ENCODE data around the gene DUSP22.
"Not testable (repeated sequence)": the region's sequence is repeated elsewhere in the genome, so short reads cannot be mapped to it uniquely, and the experiment has no call there.

The DUSP22 gene

DNA sequence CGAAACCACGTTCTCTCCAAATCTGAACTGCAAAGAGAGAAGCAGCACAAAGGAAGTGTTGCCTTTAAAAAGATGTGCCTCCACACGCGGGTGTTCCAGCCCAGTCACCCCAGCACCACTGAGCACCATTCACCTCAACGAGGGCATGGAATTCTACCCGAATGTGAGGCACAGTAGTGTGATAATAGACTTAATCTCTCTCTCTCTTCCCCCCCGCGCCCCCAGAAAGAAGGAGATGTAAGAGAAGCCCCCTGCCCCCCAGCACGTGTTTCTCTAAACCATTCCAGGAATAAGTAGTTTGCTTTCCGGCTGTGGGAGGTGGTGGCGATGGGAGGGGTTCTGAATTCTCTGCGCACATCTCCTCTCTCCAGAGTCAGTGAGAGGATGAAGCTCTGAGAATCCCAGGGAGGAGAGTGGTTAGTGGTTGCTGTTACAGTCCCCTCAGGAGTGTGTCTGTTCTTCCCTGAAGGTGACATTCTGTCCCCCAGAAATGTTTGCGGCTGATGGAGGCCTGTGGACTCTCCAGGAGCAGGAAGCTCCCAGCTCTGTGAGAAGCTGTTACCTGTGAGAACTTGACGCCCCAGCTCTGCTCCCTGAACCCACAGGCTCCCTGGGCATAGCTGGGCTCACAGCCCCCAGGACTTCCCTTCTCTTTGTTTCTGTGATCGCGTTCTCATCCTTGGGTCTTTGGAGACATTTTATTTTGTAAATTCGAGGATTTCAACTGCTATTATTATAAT is 75.8 kb downstream of the DUSP22 start:
- DNase-seq, result no peak

DNA sequence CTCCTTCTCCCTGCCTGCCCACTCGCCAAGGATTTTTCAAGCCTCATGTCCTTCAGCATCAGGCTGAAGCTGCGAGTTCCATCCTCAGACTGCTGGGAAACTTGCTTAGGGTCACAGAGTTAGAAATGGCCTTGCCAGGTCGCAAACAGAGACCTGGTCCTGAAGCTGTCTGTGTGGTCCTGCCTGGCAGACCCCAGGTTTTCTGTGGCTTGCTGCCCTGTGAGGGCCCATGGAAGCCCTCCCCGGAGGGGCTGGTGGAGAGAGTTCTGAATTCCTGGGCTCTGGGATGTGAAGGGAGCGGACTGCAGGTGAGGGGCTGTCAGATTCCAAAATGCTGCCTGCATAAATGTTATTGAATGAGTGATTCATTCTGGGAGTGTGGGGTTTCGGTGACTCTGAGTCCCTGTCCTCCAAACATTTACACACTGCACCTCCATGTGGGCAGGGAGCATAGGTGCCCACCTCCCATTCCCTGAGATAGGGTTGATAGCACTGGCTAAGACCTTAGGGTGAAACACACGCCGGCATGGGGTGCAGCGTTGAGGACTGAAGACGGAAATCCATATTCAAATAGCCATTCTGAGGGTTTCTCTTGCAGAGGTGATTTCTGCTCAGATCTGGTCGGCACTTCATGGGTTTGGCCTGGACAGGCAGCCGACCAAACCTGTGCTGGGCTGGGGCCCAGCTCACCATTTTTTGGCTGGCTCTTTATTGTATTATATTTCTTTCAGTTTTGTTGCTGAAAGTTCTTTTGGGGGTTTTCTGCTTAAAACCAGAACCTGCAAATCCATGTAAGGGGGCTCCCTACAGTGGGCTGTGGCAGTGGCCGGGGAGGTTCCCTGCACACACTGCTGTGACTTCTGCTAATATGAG is 77.5 kb downstream of the DUSP22 start:
- no peak for DNase-seq

DNA sequence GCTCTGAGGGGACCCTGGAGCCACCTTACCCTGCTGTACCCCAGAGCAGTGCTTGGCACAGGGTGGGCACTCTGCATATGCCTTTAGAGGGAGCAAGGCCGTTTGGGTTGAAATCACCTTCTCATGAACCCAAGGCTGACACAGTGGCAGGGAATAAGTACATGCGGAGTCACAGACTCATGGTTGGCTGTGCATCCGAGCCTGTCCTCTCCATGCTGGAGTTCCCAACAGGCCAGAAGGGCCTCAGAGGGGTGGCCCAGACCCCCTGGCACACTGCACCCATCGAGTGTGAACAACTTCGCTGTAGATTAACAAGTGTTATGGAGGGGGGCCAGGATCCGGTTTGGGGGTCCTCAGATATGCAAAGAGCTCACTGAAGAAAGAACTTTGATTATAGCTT is 78.3 kb downstream of the DUSP22 start:
- DNase-seq, result no peak

DNA sequence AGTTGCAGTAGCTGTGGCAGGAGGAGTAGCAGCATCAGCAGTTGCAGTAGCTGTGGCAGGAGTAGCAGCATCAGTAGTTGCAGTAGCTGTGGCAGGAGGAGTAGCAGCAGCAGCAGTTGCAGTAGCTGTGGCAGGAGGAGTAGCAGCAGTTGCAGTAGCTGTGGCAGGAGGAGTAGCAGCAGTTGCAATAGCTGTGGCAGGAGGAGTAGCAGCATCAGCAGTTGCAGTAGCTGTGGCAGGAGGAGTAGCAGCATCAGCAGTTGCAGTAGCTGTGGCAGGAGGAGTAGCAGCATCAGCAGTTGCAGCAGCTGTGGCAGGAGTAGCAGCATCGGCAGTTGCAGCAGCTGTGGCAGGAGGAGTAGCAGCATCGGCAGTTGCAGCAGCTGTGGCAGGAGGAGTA is 79.6 kb downstream of the DUSP22 start:
- DNase-seq, result not testable (repeated sequence)

DNA sequence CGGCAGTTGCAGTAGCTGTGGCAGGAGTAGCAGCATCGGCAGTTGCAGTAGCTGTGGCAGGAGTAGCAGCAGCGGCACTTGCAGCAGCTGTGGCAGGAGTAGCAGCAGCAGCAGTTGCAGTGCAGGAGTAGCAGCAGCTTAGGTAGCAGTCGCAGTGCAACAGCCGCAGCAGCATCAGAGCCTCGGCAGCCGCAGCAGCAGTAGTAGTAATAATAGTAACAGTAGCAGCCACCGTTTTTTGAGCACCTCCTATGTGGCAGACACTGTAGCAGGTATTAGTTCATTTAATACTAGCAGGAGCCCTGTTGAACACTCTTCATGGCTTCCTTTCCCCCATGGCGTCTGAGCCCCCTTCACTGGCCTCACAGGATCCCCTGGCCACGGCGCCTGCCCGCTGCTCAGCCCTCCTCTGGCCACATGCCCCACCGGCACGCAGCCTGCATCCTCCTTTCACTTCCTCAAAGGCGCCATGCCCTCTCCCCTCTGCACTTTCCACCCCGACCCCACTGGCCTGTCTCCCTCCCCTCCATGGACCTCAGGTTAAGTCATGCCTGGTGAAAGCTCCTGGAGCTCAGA is 80.1 kb downstream of the DUSP22 start:
- no peak for DNase-seq

DNA sequence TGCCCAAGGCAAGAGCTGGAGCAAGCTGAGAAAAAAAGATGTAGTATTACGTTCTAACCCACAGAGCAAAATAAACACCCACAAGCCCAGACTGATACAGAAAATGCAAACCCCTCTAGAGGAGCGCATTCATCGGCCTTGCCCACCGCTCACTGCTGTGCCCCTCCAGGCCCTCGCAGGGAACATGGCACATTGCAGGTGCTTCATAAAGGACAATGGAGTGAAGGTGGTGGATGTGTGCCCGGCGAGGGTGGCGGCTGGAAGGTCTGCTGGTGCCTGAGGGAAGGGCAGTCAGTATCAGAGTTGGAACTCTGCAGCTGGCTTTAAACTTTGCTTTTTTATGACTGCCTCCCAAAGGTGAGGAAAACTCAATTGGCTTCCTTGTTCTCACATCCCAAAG is 80.7 kb downstream of the DUSP22 start:
- no peak for DNase-seq

DNA sequence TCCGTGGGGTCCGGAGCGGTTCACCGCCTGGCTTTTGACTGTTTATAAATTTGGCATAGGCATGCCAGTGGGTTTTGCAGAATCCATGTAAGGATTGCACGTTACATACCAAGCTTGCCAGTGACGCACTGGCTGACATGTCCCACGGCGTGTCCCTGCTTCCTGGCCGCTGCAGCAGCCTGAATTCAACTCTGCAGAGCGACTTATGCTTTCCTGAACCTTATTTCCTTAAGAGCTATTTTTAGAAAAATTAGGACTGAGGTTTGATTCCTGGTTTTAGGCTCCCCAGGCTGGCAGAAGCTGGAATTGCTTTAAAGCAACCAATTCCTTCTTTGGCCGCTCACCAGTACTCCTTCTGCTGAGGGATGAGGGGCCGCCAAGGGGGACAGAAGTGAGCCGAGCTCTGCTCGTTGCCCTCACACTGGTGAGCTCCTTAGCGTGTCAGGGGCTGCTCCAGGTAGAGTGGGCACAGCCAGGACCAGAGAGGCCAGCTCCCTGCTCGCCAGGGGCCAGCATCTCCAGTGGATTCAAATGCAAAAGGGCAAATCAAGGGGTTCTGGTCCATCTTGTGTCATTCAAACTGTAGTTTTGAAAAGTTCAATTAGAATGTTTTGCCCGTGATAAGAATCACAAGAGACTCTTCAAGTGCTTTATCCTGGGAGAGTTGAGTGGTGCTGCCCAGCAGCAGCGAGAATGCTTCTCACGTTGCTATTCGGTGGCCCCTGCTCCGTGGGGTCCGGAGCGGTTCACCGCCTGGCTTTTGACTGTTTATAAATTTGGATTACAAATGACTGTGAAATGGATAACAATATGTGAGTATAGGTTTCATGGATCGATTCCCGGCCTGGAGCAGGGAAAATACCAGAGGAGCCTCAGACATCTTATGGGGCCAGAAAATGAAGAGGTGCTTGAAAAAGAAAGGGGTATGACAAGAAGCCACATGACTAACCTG is 81.8 kb downstream of the DUSP22 start:
- DNase-seq, result no peak

DNA sequence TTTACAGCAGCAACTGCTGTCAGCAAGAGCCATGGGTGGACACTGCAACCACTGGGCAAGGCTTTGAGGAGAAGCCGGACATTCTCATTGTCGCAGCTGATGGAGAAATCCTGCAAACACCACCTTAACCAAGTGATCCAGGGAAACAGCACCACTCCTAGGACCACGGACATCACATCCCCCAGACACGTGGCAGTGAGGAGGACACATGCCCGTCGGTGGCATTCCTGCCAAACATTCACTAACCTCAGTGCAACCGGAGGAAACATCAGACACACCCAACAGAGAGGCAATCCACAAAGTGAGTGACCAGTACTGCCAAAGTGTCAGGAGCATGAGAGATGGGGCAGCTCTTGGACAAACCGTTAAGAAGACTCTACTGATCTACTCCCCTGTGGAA is 82.7 kb downstream of the DUSP22 start:
- no peak for DNase-seq

DNA sequence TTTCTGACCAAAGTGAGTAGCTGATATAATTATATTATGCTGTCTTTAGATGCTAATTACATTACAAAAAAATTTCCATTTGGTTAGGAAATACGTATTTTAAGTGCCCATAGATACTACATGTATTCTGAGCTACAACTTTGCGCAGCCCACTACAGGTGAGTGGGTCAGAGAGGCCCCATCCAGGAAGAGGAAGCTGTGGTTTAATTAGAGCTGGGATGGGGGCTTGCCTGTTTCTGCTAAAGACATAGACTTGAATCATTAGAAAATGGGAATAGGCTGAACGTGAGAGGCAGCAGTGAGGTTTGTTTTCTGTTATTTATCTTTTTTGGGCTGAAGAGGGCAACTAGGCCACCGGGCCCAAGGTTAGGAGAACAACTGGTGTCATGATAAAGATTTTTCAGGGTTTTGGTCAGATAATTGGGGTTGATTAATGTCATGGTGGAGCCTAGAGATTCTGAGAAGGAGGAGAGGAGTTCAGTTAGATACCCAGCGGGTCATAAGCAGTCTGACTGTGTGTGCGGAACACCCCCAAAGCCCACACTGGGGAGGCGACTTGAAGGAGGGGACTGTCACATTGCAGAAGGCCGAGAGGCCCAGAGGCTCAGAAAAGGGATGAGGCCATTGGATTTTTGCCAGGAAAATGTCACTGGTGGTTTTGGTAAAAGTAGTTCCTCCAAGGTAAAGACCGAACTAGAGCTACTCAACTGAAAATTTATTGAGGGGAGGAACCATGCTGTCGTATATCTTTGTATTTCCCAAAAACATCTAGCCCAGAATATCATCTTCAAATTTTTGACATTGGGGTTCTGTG is 84.7 kb downstream of the DUSP22 start:
- no peak for DNase-seq

DNA sequence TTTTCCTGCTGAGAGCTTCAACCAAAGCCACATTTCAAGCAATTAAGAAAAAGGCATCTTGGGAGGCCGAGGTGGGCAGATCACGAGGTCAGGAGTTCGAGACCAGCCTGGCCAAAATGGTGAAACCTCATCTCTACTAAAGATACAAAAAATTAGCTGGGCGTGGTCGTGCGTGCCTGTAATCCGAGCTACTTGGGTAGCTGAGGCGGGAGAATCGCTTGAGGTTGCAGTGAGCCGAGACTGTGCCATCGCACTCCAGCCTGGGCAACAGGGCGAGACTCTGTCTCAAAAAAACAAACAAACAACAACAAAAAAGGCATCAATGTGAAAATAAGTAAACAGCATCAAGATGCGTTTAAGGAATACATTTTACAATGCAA is 85.3 kb downstream of the DUSP22 start:
- DNase-seq, result not testable (repeated sequence)

DNA sequence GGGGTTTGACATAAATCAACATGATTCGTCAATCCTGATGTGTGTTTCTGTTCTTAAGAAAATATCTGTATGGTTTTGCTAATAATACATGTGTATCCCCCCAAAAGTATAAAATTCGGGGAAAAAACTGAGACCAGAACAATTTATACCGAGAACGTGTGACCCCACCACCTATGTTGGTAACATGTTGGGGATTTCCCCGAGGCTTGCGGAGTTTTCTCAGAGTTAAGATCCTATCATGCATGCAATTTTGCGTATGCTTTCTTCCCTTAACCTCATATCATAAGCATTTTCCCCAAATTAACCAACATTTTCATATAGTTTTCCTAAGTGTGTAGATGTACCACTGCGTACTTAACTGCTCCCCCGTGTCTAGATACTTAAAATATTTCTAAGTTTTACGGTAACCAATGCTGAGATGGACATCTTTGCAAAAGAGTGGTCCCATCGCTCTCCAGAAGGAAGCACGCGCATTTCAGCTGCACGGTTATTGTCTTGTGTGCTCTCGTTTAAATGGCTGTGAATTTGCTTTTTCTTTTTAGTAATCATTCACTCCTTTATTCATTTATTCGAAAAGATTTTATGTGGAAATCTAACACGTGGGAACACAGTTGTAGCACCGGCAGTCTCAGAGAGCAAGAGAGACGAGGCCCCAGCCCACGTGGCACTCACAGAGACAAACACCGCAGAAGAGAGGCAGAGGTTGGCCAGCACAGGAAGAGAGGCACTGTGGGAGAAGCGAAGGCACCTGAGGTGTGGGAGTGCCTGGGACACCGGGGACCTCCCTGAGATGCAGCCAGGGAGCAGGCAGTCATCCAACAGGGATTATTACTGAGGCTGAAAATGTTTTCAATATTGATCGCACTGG is 86.0 kb downstream of the DUSP22 start:
- no peak for DNase-seq

DNA sequence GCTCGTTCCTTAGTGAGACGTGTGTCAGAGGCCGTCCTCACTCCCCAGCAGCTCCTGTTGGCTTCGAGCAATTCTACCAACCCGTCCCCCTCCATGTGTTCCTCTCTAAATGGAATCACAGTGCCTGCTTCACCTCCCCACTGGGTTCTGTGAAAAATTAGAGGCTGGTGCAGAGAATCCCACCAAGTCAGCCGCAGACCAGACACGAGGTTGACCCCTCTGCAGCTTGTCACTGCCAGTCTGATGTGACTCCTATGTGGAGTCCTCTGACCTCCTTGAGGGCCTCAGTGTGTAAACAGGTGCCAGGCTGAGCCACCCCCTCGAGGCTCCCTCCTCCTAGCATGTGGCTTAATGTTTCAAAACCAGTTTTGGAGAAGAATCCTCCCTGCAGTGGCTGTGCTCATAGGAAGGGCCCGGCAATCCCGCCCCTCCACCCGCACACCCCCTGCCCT is 86.7 kb downstream of the DUSP22 start:
- no peak for DNase-seq

DNA sequence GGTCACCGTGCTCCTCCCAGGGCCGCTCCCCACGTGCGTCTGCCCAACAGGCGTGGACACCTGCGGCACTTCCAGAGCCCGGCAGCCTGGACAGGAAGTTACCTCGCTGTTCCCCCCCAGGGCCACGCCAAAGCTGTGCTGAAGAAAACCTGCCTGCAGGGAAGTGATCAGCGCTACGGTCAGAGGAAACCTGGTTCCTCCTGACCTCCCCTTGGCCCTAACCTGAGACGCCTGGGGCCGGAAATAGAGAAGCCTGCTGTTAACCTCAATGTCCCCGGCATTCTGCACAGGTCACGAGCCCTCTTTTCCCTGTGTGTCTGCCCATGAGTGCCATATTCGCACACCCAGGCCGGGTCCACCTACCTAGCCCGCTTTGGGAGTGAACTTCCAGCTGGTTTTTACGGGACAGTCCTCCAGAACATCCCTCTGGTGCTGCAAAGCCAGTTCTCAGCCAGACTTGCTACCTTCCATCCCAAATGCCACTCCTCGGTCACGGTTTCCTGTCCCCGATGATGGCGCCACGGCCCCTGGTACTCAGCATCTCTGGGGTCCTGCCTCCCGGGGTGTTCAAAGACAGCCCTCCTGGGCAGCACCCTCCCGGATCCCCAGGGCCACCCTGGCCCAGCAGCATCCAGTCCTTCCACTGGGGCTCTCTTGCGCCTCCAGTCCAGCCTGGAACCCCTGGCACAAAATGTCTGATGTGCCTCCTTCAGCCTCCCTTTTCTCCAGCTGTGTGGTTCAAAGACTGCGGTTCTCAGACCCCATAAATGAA is 87.3 kb downstream of the DUSP22 start:
- DNase-seq, result no peak

DNA sequence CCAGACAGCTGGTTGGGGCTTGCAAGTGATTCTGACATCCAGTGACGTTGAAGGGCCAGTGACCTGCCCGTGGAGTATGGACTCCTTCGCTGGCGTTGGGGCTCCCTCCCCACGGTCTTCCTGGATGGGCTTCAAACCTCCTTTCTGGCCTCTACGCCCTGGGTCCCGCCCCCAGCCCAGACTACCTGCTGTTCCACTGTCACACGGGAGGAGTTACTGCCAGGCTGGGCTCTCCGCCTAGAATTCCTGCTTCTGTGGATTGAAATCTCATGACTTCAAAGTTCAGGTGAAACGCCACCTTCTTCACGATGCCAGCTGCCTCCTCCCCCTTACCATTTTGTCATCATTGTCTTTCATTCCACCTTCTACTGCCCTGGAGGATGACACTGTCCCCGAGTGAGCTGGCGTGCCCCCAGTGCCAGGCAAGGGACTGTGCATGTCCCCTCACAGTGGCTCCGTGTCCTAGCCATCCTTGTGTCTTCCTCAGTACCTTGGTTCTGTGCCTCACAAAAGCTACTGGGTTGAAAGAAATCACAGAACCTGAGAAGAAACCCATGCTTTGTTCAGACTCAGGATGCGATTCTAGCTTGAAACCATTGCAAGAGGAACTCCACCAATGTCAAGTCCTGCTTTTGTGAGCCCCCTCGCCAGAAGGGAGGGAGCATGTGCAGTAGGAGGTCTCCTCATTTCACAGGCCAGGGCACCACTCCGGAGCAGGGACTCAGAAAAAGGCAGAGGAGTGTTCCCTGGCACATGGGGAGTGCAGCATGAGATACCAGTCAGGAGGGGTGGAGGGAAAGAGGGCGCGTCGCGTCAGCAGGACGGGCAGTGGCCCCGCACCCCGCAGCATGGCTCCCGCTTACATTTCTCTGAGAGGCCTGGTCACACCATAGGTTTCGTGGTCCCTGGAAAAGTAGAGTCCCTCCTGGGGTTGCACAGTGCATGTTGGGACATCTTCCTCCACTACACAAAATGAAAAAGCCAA is 88.2 kb downstream of the DUSP22 start:
- no peak for DNase-seq

DNA sequence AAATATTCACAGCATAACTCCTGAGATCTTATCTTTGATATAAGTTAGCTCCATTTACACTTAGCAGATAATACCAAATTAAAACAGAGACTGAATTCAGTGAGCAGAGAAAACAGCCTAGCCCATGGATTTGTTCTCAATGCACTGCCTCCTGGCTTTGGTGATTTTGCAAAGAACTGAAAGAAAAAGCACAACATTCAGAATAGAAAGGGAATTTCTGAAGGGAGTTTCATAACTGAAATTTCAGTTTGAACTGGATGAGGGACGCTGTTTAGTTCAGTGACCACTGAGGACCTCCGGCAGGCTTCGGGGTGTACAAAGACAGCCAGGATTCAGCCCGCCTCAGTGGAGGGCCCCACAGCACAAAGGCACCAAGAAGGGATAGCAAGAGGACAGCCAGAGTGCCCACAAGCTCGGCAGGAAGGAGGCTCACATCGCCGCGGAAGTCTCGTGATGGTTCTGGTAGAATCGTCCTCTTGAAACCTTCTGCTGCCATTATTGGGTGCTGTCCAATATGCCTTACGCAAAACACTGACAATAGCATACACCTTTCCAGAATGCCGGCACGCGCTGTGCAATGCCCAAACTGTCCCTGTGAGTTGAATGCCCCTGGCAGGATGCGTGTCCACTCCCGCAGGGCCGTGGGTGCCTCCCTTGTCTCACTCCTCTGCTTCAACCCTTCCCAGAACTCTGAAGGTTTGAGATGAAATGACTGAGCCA is 89.6 kb downstream of the DUSP22 start:
- DNase-seq, result no peak

DNA sequence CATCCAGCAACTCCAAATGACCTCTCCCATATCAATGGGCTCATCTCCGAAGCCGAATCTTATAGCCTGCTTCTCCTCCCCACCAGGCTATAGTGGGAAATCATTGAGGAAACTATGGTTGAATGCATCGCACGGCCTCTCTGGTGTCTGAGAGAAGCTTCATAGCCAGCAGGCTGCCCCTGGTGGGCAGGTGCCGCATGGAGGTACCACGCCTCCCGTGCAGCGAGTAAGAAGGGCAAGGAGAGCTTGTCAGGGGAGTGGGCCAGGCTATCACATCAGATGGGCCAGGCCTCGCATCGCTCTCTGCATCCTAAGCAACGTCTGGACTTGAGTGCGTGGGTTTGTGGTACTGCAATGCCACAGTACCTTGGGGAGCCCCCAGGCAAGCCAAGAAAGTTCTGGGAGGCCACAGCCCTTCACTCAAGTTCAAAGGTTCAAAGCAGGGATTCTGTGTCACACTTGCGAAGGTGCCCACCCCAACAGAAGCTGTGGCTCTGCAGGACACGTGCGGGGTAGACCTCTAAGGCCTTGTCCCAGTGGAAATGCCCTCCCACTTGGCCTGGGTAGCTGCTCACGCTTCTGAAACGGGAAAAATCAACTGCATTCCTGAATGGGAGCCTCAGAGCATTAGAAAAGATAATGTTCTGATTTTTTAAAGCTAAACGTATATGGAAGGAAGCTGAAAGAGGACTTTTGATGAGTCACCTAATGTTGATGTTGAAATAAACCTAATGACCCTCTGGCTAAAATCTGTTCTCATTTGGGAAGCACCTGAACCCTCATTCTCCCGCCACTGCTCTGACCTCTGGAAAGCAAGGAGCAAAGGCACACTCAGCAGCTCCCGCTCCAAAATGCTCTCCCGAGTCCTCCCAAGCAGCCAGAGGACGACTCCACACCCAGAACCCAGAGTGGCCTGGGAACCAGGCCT is 90.9 kb downstream of the DUSP22 start:
- DNase-seq, result no peak

DNA sequence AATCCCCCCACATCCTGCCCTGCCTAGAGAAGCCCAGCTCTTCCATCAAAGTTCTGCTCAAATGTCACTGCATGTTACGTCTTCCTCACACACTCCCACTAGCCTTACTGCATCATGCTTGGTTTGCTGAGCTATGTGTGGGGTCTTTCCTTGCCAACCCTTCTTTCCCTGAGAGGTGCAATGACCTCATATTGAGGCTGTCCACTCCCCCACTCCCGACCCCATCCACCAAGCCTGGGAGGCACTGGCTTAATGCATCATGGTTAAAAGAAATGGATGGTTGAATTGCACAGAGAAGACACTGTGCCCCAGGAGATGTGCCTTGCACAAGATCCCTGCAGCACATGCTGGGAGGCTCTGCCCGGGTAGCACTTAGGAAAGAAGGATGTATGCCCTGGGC is 91.6 kb downstream of the DUSP22 start:
- no peak for DNase-seq

Data from NCI-H2029 (cell line).